Common myeloid progenitor, CD34-positive (primary cell): ENCODE measurements around the gene SH2D3A.

Experiments used
- CTCF ChIA-PET: fragments of 350-600 bp; sonication (Branson Sonifier 250); formaldehyde crosslinking; loops from one replicate; lab custom pipeline; 2021; ENCODE audit warnings: antibody characterized with exemption; lab: Charles Lee
- POLR2A ChIA-PET: fragments of 350-600 bp; sonication (Branson Sonifier 250); formaldehyde crosslinking; loops from one replicate; lab custom pipeline; 2021; ENCODE audit warnings: antibody characterized with exemption; lab: Charles Lee
- DNase-seq, 3 donors: peaks; one replicate each; pipeline versions ENCODE4 v3.0.0 to v3.0.0-alpha.2; 2013
- H3K27ac ChIP-seq, 2 experiments: 1 replicate in 1 of 2; 2 replicates in 1 of 2; pipeline ENCODE4 v1.7.0; 2013; ENCODE audit warnings: inconsistent platforms in 2 of 2, low read length in 2 of 2, mild to moderate bottlenecking in 2 of 2, low read depth in 1 of 2, moderate library complexity in 1 of 2; ENCODE audit not compliant: severe bottlenecking in 2 of 2, insufficient read depth in 1 of 2, poor library complexity in 1 of 2
- H3K27me3 ChIP-seq, 5 experiments: replicated peaks in 2 of 5; 1 replicate in 3 of 5; 2 replicates in 2 of 5; pipeline versions ENCODE4 v1.6.1 to v1.7.0; 2013; ENCODE audit warnings: low read length in 4 of 5, mild to moderate bottlenecking in 2 of 5, moderate library complexity in 2 of 5, inconsistent platforms in 1 of 5; ENCODE audit not compliant: insufficient read depth in 5 of 5, control insufficient read depth in 4 of 5
- H3K36me3 ChIP-seq, 4 experiments: 1 replicate in 2 of 4; 2 replicates in 2 of 4; pipeline versions ENCODE4 v1.6.1 to v1.7.0; 2013; ENCODE audit warnings: low read length in 3 of 4, control low read depth in 1 of 4, mild to moderate bottlenecking in 1 of 4; ENCODE audit not compliant: control insufficient read depth in 4 of 4, insufficient read depth in 4 of 4
- H3K4me1 ChIP-seq, 4 experiments: 1 replicate in 3 of 4; 2 replicates in 1 of 4; pipeline versions ENCODE4 v1.6.1 to v1.7.1; 2013; ENCODE audit warnings: low read length in 3 of 4, mild to moderate bottlenecking in 3 of 4, control low read depth in 1 of 4, inconsistent platforms in 1 of 4, moderate library complexity in 1 of 4; ENCODE audit not compliant: control insufficient read depth in 4 of 4, insufficient read depth in 4 of 4; ENCODE audit errors: control extremely low read depth in 1 of 4
- H3K4me3 ChIP-seq, 7 experiments: 1 replicate in 4 of 7; 2 replicates in 3 of 7; pipeline versions ENCODE4 v1.5.1 to v1.7.0; 2013; ENCODE audit warnings: mild to moderate bottlenecking in 7 of 7, low read length in 6 of 7, moderate library complexity in 6 of 7, inconsistent platforms in 2 of 7, low read depth in 2 of 7, control low read depth in 1 of 7; ENCODE audit not compliant: insufficient read depth in 4 of 7, control insufficient read depth in 1 of 7; ENCODE audit errors: extremely low read depth in 1 of 7
- H3K9me3 ChIP-seq, 5 experiments: 1 replicate in 4 of 5; 2 replicates in 1 of 5; pipeline versions ENCODE4 v1.6.1 to v1.7.1; 2013; ENCODE audit warnings: low read length in 4 of 5, mild to moderate bottlenecking in 2 of 5, inconsistent platforms in 1 of 5, low read depth in 1 of 5, moderate library complexity in 1 of 5; ENCODE audit not compliant: control insufficient read depth in 4 of 5, insufficient read depth in 2 of 5; ENCODE audit errors: control extremely low read depth in 1 of 5
- WGBS: methylation state at CpG from one replicate; pipeline ENCODE4 v1.1.5; 2013; ENCODE audit not compliant: insufficient coverage; 5-methylcytosine and 5-hydroxymethylcytosine counted together

Gene SH2D3A

DNA sequence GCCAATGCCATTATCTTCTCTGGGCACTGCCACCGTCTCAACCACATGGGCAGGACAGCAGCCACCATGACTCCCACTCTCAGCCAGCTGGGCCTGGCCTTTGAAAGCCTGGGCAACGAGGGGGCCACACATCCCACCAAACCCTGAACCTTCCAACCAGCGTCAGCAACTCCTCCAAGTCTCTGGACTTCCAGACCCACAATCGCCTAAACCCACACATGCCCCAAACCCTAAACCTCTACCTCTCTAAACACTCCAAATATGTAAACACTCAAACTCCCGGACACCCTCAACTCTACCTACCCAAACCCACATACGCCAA lies 47.7 kb downstream of the SH2D3A start:
- Histone ChIP-seq H3K36me3 (no peaks in the 10 kb centered on the region), H3K4me3 (no peak overlapping the region), H3K9me3 (no peaks in the 10 kb centered on the region), H3K4me1 (peaks cover 0 to 45% (median 36%) of the 10 kb centered on the region in 4 experiments), H3K27ac (no peak overlapping the region), H3K27me3 (no peaks in the 10 kb centered on the region)
- CTCF ChIA-PET = no interaction called here
- no peak for DNase-seq
- POLR2A ChIA-PET = no interaction called here
- WGBS = 97% methylated on average over 5 of the region's 6 CpGs

- Histone ChIP-seq H3K4me3 (no peak overlapping the region), H3K27ac (no peak overlapping the region), H3K36me3 (no peaks in the 10 kb centered on the region), H3K4me1 (peaks cover 0 to 40% (median 31%) of the 10 kb centered on the region in 4 experiments), H3K9me3 (no peaks in the 10 kb centered on the region), H3K27me3 (no peaks in the 10 kb centered on the region)
- CTCF ChIA-PET = no interaction called here
- peak; percentile 74 to 78 (median 76) for DNase-seq
- POLR2A ChIA-PET = no interaction called here
- WGBS = 91% methylated on average over 20 of the region's 21 CpGs
Measured at GRCh38 chr19:6718741-6719539, 48.3 kb downstream of the SH2D3A start.

GRCh38 chr19:6718111-6718740 lies 49.0 kb downstream of the SH2D3A start:
- Histone ChIP-seq H3K27ac (no peak overlapping the region), H3K4me3 (no peak overlapping the region), H3K9me3 (no peaks in the 10 kb centered on the region), H3K36me3 (no peaks in the 10 kb centered on the region), H3K27me3 (no peaks in the 10 kb centered on the region), H3K4me1 (peaks cover 0 to 33% (median 24%) of the 10 kb centered on the region in 4 experiments)
- ChIA-PET POLR2A (no interaction called here), CTCF (no interaction called here)
- DNase-seq = no peak
- 83% methylated on average over 12 of the region's 23 CpGs for WGBS

DNA sequence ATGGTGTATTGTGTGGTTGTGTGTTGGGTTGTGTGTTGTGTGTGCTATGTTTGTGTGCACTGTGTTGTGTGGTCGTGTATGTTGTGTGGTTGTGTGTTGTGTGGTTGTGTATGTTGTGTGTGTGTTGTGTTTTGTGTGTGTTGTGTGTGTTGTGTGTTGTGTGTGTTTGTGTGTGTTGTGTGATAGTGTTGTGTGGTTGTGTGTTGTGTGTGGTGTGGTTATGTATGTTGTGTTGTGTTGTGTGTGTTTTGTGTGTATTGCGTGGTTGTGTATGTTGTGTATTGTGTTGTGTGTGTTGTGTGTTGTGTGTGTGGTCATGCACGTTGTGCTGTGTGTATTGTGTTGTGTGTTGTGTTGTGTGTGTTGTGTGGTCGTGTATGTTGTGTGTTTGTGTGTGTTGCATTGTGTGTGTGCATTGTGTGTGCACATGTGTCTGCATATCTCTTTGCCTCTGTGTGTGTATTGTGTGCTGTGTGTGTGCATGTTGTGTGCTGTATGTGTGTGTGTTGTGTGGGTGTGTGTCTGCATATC lies 49.7 kb downstream of the SH2D3A start:
- ChIA-PET CTCF (no interaction called here), POLR2A (no interaction called here)
- peaks cover 0 to under 1% (median 0%) of the 10 kb centered on the region in 5 experiments for H3K27me3 ChIP-seq
- DNase-seq = peak in 2 of 3 donors; percentile 81 to 92
- no peak overlapping the region for H3K27ac ChIP-seq
- H3K9me3 ChIP-seq = peaks cover 0 to 2% (median 0%) of the 10 kb centered on the region in 5 experiments
- H3K36me3 ChIP-seq = no peaks in the 10 kb centered on the region
- no peak overlapping the region for H3K4me3 ChIP-seq
- 79% methylated on average over 3 of the region's 4 CpGs for WGBS
- H3K4me1 ChIP-seq = peaks cover 0 to 26% (median 18%) of the 10 kb centered on the region in 4 experiments

DNA sequence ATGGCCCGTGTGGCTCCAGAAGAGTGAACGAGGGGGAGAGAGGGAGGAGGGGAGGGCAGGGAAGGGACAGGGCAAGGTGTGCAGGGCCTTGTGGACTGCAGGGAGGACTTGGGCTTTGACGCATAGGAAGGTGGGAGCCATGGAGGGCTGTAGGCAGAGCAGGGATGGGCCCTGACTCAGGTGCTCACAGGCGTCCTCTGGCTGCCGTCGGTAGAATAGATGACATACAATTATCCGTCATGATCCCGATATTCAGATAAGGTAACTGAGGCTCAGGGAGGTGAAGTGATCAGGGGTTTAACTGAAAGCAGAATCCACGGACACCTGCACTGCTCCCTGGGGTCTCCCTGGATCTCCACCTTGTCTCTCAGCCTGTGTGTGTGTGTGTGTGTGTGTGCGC lies 50.2 kb downstream of the SH2D3A start:
- Histone ChIP-seq H3K36me3 (no peaks in the 10 kb centered on the region), H3K27ac (no peak overlapping the region), H3K4me1 (peaks cover 0 to 21% (median 14%) of the 10 kb centered on the region in 4 experiments), H3K4me3 (no peak overlapping the region), H3K27me3 (peaks cover 0 to 5% (median 0%) of the 10 kb centered on the region in 5 experiments), H3K9me3 (peaks cover 0 to 4% (median 0%) of the 10 kb centered on the region in 5 experiments)
- POLR2A ChIA-PET = no interaction called here
- CTCF ChIA-PET = no interaction called here
- DNase-seq = no peak
- 85% methylated on average over 9 of the region's 10 CpGs for WGBS

GRCh38 chr19:6716610-6716970 lies 50.6 kb downstream of the SH2D3A start:
- POLR2A ChIA-PET = no interaction called here
- WGBS = 89% methylated on average over 6 of the region's 6 CpGs
- Histone ChIP-seq H3K4me1 (peaks cover 0 to 17% (median 10%) of the 10 kb centered on the region in 4 experiments), H3K9me3 (peaks cover 0 to 4% (median 0%) of the 10 kb centered on the region in 5 experiments), H3K27me3 (peaks cover 0 to 9% (median 0%) of the 10 kb centered on the region in 5 experiments), H3K4me3 (no peak overlapping the region), H3K36me3 (no peaks in the 10 kb centered on the region), H3K27ac (no peak overlapping the region)
- CTCF ChIA-PET = interaction anchor here (0.9 to 1.2 kb wide), 2 partner anchors 47 to 306 kb away, joined by 3 read pairs; partner anchors contain the start of gene TNFSF14
- DNase-seq = no peak
